Measurements from ENCODE around the gene CAMK1.
A peak's percentile ranks its signal among the peaks of the same experiment; 100 is the strongest.

CAMK1 gene

DNA sequence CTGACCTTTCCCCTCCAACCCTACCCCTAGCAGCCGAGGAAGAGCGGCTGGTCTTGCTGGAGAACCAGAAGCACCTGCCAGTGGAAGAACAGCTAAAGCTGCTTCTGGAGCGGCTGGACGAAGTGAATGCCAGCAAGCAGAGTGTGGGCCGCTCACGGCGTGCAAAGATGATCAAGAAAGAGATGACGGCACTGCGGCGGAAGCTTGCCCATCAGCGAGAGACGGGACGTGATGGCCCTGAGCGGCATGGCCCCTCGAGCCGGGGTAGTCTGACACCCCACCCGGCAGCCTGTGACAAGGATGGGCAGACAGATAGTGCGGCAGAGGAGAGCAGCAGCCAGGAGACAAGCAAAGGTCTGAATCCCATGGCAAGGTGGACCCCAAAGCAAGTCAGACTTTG lies 26.2 kb downstream of the CAMK1 start:
- no peak overlapping the region for H3K27ac ChIP-seq
- no peak for TF ChIP-seq CTCF (IDR thresholded peaks at IDR 0.05)

GRCh38 chr3:9742560-9742959 lies 27.2 kb downstream of the CAMK1 start:
- TF ChIP-seq CTCF (IDR thresholded peaks at IDR 0.05) (no peak), ZFX (IDR thresholded peaks at IDR 0.05; ENCODE audit: borderline replicate concordance) (no peak)
- H3K27ac ChIP-seq, result no peak overlapping the region

DNA sequence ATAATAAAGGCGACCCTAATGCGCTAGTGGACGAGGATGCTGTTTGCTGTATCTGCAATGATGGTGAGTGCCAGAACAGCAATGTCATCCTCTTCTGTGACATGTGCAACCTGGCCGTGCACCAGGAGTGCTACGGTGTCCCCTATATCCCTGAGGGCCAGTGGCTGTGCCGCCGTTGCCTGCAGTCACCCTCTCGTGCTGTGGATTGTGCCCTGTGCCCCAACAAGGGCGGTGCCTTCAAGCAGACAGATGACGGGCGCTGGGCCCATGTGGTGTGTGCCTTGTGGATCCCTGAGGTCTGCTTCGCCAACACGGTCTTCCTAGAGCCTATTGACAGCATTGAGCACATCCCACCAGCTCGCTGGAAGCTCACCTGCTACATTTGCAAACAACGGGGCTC lies 30.6 kb downstream of the CAMK1 start:
- H3K27ac ChIP-seq, result no peak overlapping the region
- TF ChIP-seq ZFX (IDR thresholded peaks at IDR 0.05; ENCODE audit: borderline replicate concordance), result no peak
- TF ChIP-seq CTCF (IDR thresholded peaks at IDR 0.05), result no peak

DNA sequence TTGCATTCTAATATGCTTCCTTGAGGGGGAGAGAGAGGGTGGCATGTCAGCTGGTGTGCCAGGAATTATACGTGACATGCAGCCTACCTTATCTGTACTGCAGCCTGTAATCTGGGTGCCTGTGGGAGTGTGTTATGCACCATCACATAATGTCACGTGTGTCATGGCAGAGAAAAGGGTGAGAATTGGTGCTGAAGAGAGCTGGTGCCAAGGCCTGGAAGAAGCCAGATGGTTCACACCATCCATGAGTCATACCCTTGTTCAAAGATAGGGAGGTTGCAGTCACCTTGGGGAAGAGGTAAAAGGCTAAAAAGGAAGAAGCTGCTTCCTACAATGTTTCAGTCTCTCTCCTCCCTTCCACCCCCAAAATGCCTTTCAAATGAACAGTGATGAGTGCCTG lies 32.9 kb downstream of the CAMK1 start:
- TF ChIP-seq CTCF (IDR thresholded peaks at IDR 0.05) (no peak), ZFX (IDR thresholded peaks at IDR 0.05; ENCODE audit: borderline replicate concordance) (no peak)
- H3K27ac ChIP-seq, result no peak overlapping the region

DNA sequence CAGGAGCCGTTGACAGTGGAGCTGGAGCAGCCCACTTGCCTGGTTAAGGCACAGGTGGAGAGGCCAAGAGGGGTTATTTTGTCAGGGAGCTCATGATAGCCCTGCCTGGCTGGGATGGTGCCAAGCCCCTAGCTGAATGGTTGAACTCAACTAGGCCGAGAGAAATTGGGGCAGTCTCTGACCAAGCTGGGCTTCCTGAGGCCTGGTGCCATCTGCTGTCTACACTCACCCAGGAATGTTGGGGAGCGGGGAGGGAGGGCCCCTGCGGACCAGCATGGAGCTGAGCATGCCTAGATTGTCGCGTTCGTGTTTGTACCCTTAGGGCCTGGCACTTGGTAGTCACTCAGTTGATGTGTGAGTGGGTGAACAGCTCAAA lies 37.0 kb downstream of the CAMK1 start:
- no peak overlapping the region for H3K27ac ChIP-seq
- TF ChIP-seq ZFX (IDR thresholded peaks at IDR 0.05; ENCODE audit: borderline replicate concordance) (no peak), CTCF (IDR thresholded peaks at IDR 0.05) (no peak)

- H3K27ac ChIP-seq, result peak overlapping the region; percentile 85
- no peak for TF ChIP-seq CTCF (IDR thresholded peaks at IDR 0.05)
- TF ChIP-seq ZFX (IDR thresholded peaks at IDR 0.05; ENCODE audit: borderline replicate concordance), result no peak
Observed at GRCh38 chr3:9732080-9732739, 37.5 kb downstream of the CAMK1 start.

DNA sequence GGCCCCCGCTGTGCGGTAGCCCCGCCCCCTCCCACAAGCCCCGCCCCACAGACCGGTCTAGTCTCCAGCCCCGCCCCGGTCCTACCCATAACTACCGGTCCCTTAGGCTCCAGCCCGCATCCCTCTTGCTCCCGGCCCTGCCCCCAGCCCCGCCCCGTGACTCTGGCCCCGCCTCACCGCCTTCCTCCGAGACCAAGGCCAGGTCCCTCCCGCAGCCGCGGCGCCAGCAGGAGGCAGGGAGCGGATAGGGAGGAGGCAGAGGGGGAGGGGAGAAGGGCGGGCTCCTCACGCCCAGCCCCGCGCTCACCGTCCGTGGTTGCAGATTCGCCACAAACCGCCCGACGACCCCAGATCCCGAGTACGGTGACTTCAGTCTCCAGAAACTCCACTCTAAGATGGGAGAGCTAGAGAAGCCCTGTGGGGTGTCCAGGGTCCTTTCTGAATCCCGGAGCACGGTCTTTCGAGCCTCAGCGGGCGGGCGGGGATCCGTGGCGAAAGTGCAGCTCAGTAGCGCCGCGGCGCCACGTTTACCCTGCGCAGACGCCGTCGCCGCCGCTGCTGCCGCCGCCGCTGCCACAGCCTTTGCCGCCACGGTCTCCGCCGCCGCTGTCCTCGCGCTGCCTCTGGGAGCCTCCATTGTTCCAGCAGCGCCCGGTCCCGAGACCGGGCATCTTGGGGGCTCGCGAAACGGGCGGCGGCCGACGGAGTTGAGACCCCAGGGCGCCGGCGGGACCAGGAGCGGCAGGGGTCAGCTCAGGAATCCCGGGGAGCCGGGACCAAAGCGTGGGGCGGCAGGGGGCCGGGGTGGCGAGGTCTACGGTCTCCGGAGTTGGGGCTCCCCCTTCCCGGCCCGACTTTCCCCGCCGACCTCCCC lies 38.3 kb downstream of the CAMK1 start, which contains the start of gene BRPF1:
BRPF1 (plus strand) TSS at position 530 of the 874 bp plus-strand sequence. CDS start 2,406 bp downstream, outside the sequence.
- peak within 1 kb of the TSS; percentile 85 for H3K27ac ChIP-seq
- TF ChIP-seq ZFX (IDR thresholded peaks at IDR 0.05; ENCODE audit: borderline replicate concordance) (no peak), CTCF (IDR thresholded peaks at IDR 0.05) (no peak)

Measured in 22Rv1 (cell line).